ENCODE data around the gene RAP2B. TPM values are rescaled to one million over a fixed set of nuclear protein-coding genes. Genes with fewer than 3 reads are reported as not detected.

Gene RAP2B
- total RNA-seq, 1 experiment from 2014 or later = 18.2 TPM

DNA sequence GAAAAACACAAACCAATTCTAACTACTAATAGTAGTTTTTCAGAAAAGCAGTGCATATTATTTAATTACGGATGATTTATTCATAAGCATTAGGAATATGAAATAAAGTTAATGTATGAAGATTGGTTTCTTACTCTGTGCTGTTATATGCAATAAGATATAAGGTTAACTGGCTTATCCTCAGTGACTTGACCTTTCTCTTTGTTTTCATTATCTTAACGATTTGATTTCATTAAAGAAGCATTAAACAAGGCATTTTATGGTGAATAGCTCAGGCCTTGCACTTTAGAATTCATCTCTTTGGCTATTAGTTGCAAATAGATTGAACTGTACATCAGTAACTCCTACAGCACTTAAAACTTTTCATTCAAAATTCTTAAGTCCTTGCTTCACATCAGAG lies 28.9 kb downstream of the RAP2B start:
- Histone ChIP-seq H4K20me1 (ENCODE audit: control insufficient read depth, insufficient read depth, insufficient read length) (no peaks in the 10 kb centered on the region), H3K79me1 (ENCODE audit: insufficient read depth, low read depth, low read length, poor library complexity, severe bottlenecking) (no peaks in the 10 kb centered on the region), H4K91ac (ENCODE audit: insufficient read length, low read depth, low read length) (no peak overlapping the region), H2BK15ac (ENCODE audit: low read depth, low read length) (no peak overlapping the region), H4K5ac (ENCODE audit: insufficient read length, low read depth, low read length) (no peak overlapping the region), H3K4me1 (ENCODE audit: insufficient read depth, low read length) (no peaks in the 10 kb centered on the region), H2AFZ (ENCODE audit: low read length) (no peak overlapping the region), H3K23ac (ENCODE audit: insufficient read length, low read depth, low read length) (no peak overlapping the region), H2AK5ac (ENCODE audit: insufficient read length, low read length) (no peak overlapping the region), H3T11ph (ENCODE audit: low read length) (no peak overlapping the region), H2BK20ac (ENCODE audit: low read depth, low read length, poor library complexity, severe bottlenecking) (no peak overlapping the region), H3K4me2 (ENCODE audit: insufficient read depth, insufficient read length, low read length) (no peak overlapping the region), H3K23me2 (ENCODE audit: insufficient read length, low read depth, low read length, poor library complexity, severe bottlenecking) (no peaks in the 10 kb centered on the region), H3K79me2 (ENCODE audit: insufficient read depth, low read length) (no peaks in the 10 kb centered on the region), H2BK12ac (ENCODE audit: insufficient read length, low read depth, low read length) (no peak overlapping the region), H3K56ac (ENCODE audit: insufficient read length, low read depth, low read length) (no peak overlapping the region), H3K14ac (ENCODE audit: insufficient read depth, low read length) (no peak overlapping the region), H3K18ac (ENCODE audit: insufficient read length, low read depth, low read length) (no peak overlapping the region), H3K27ac (ENCODE audit: insufficient read length, low read depth, low read length) (no peak overlapping the region), H4K8ac (replicated peaks; ENCODE audit: insufficient read length, low read depth, low read length) (no peak overlapping the region), H3K27me3 (ENCODE audit: insufficient read depth, low read length) (no peaks in the 10 kb centered on the region), H2BK120ac (ENCODE audit: low read depth, low read length, poor library complexity, severe bottlenecking) (no peak overlapping the region), H3K9ac (ENCODE audit: extremely low read depth, insufficient read length, low read length) (no peak overlapping the region), H3K4ac (ENCODE audit: low read depth, low read length) (no peak overlapping the region), H3K9me3 (ENCODE audit: control insufficient read depth, low read depth, low read length) (no peaks in the 10 kb centered on the region), H2BK5ac (ENCODE audit: insufficient read length, low read length) (no peak overlapping the region)
- no peaks in the 10 kb centered on the region for H3K27me3 Mint-ChIP-seq (ENCODE audit: low read depth)
- no peak for DNase-seq
- TF ChIP-seq, protein P1, sequence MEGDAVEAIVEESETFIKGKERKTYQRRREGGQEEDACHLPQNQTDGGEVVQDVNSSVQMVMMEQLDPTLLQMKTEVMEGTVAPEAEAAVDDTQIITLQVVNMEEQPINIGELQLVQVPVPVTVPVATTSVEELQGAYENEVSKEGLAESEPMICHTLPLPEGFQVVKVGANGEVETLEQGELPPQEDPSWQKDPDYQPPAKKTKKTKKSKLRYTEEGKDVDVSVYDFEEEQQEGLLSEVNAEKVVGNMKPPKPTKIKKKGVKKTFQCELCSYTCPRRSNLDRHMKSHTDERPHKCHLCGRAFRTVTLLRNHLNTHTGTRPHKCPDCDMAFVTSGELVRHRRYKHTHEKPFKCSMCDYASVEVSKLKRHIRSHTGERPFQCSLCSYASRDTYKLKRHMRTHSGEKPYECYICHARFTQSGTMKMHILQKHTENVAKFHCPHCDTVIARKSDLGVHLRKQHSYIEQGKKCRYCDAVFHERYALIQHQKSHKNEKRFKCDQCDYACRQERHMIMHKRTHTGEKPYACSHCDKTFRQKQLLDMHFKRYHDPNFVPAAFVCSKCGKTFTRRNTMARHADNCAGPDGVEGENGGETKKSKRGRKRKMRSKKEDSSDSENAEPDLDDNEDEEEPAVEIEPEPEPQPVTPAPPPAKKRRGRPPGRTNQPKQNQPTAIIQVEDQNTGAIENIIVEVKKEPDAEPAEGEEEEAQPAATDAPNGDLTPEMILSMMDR (conservative IDR thresholded peaks at IDR 0.05) = no peak
- no peaks in the 10 kb centered on the region for H3K9me3 Mint-ChIP-seq
- no peak overlapping the region for H3K27ac Mint-ChIP-seq
- H3K4me3 Mint-ChIP-seq = no peak overlapping the region
- H3K4me1 Mint-ChIP-seq = no peaks in the 10 kb centered on the region
- no peaks in the 10 kb centered on the region for H3K36me3 Mint-ChIP-seq (ENCODE audit: insufficient read depth in 1 of 3, low read depth in 3 of 3)
- WGBS (ENCODE audit: extremely low coverage, insufficient read length, low lambda C conversion rate) = 100% methylated on average over 1 of the region's 2 CpGs

Measured in H9 (cell line).